ENCODE measurements around the gene NUP214.
"Not testable (repeated sequence)": the region's sequence is repeated elsewhere in the genome, so short reads cannot be mapped to it uniquely, and the experiment has no call there.

Gene NUP214

GRCh38 chr9:131100445-131100844 is 24.9 kb upstream of the NUP214 start:
- no peaks in the 10 kb centered on the region for H3K9me3 Mint-ChIP-seq
- H3K4me1 Mint-ChIP-seq (ENCODE audit: low read depth in 2 of 2): peaks cover 4 to 7% of the 10 kb centered on the region in 2 donors
- ATAC-seq (replicated peaks) (no peak), DNase-seq (no peak)
- no peak overlapping the region for H3K4me3 Mint-ChIP-seq
- H3K27me3 Mint-ChIP-seq: peaks cover 16 to 50% of the 10 kb centered on the region in 2 donors
- H3K36me3 Mint-ChIP-seq (ENCODE audit: insufficient read depth): no peaks in the 10 kb centered on the region
- H3K27ac Mint-ChIP-seq: no peak overlapping the region

DNA sequence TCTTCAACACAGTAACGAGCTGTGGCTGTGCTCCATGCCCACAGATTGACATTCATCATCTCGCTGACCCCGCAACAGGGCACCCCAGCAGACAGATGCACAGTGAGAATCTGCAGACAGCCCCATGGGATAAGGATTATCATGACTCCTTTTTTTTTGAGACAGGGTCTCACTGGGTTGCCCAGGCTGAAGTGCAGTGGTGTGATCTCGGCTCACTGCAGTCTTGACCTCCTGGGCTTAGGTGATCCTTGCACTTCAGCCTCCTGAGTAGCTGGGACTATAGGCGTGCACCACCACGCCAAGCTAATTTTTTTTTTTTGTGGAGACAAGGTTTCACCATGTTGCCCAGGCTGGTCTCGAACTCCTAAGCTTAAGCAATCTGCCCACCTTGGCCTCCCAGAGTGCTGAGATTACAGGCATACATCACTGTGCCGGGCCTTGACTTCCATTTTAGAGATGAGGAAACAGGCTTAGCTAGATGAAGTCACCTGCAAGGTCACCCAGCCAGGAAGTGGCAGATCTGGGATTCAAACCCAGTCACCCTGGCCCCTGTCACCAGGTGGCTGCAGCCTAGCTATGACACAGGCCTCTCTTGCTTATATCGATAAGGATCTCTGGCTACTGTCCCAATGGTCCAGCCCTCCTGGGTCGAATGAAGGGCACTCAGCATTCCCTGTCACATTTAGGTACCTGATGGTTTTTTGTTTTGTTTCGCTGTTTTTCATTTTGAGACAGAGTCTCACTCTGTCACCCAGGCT is 24.0 kb upstream of the NUP214 start:
- ATAC-seq (replicated peaks): no peak
- no peaks in the 10 kb centered on the region for H3K9me3 Mint-ChIP-seq
- DNase-seq: no peak
- peaks cover 0 to 4% of the 10 kb centered on the region in 2 donors for H3K4me1 Mint-ChIP-seq (ENCODE audit: low read depth in 2 of 2)
- peaks cover 14 to 49% of the 10 kb centered on the region in 2 donors for H3K27me3 Mint-ChIP-seq
- no peak overlapping the region for H3K4me3 Mint-ChIP-seq
- H3K27ac Mint-ChIP-seq: no peak overlapping the region
- no peaks in the 10 kb centered on the region for H3K36me3 Mint-ChIP-seq (ENCODE audit: insufficient read depth)

GRCh38 chr9:131103024-131103423 is 22.4 kb upstream of the NUP214 start:
- Mint-ChIP-seq H3K27me3 (peaks cover 7 to 53% of the 10 kb centered on the region in 2 donors), H3K4me1 (ENCODE audit: low read depth in 2 of 2) (peaks cover 0 to 4% of the 10 kb centered on the region in 2 donors), H3K27ac (no peak overlapping the region), H3K4me3 (no peak overlapping the region), H3K36me3 (ENCODE audit: insufficient read depth) (no peaks in the 10 kb centered on the region), H3K9me3 (no peaks in the 10 kb centered on the region)
- DNase-seq (no peak), ATAC-seq (replicated peaks) (no peak)

GRCh38 chr9:131103535-131103934 is 21.9 kb upstream of the NUP214 start:
- H3K27me3 Mint-ChIP-seq: peaks cover 7 to 49% of the 10 kb centered on the region in 2 donors
- no peaks in the 10 kb centered on the region for H3K36me3 Mint-ChIP-seq (ENCODE audit: insufficient read depth)
- H3K27ac Mint-ChIP-seq: no peak overlapping the region
- no peak for ATAC-seq (replicated peaks)
- DNase-seq: no peak
- peaks cover 0 to 4% of the 10 kb centered on the region in 2 donors for H3K4me1 Mint-ChIP-seq (ENCODE audit: low read depth in 2 of 2)
- no peak overlapping the region for H3K4me3 Mint-ChIP-seq
- H3K9me3 Mint-ChIP-seq: no peaks in the 10 kb centered on the region

- H3K27ac Mint-ChIP-seq: no peak overlapping the region
- ATAC-seq (replicated peaks): no peak
- no peak for DNase-seq
- H3K9me3 Mint-ChIP-seq: no peaks in the 10 kb centered on the region
- H3K27me3 Mint-ChIP-seq: peaks cover 11 to 43% of the 10 kb centered on the region in 2 donors
- H3K4me1 Mint-ChIP-seq (ENCODE audit: low read depth in 2 of 2): peaks cover 0 to 4% of the 10 kb centered on the region in 2 donors
- no peak overlapping the region for H3K4me3 Mint-ChIP-seq
- H3K36me3 Mint-ChIP-seq (ENCODE audit: insufficient read depth): no peaks in the 10 kb centered on the region
Measured at GRCh38 chr9:131104016-131104740, 21.2 kb upstream of the NUP214 start.

- ATAC-seq (replicated peaks): no peak
- Mint-ChIP-seq H3K4me3 (no peak overlapping the region), H3K4me1 (ENCODE audit: low read depth in 2 of 2) (no peaks in the 10 kb centered on the region), H3K27ac (no peak overlapping the region), H3K9me3 (no peaks in the 10 kb centered on the region), H3K36me3 (ENCODE audit: insufficient read depth) (no peaks in the 10 kb centered on the region), H3K27me3 (peaks cover 12 to 35% of the 10 kb centered on the region in 2 donors)
- no peak for DNase-seq
Measured at GRCh38 chr9:131105952-131106351, 19.4 kb upstream of the NUP214 start.

DNA sequence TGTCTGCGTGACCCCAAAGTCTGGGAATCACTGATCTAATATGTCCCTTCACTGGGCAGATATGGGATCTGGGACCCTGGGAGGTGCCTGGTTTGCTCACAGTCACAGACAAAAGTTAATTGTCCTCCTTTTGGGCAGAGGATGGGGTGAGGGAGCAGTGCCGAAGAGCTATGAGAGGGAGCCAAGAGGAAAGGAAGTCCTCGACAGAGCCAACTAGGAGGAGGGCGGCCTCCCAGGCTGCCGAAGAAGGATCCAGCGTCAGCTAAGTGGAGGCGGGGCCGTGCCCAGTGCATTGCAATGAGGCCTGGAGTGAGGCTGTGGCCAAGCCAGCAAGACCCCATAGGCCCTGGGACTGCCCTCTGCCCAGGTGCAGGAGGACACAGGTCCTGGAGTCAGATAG is 17.6 kb upstream of the NUP214 start:
- ATAC-seq (replicated peaks) (no peak), DNase-seq (no peak)
- no peak overlapping the region for H3K4me3 Mint-ChIP-seq
- H3K9me3 Mint-ChIP-seq: no peaks in the 10 kb centered on the region
- H3K4me1 Mint-ChIP-seq (ENCODE audit: low read depth in 2 of 2): no peaks in the 10 kb centered on the region
- H3K36me3 Mint-ChIP-seq (ENCODE audit: insufficient read depth): no peaks in the 10 kb centered on the region
- peaks cover 14 to 42% of the 10 kb centered on the region in 2 donors for H3K27me3 Mint-ChIP-seq
- no peak overlapping the region for H3K27ac Mint-ChIP-seq

DNA sequence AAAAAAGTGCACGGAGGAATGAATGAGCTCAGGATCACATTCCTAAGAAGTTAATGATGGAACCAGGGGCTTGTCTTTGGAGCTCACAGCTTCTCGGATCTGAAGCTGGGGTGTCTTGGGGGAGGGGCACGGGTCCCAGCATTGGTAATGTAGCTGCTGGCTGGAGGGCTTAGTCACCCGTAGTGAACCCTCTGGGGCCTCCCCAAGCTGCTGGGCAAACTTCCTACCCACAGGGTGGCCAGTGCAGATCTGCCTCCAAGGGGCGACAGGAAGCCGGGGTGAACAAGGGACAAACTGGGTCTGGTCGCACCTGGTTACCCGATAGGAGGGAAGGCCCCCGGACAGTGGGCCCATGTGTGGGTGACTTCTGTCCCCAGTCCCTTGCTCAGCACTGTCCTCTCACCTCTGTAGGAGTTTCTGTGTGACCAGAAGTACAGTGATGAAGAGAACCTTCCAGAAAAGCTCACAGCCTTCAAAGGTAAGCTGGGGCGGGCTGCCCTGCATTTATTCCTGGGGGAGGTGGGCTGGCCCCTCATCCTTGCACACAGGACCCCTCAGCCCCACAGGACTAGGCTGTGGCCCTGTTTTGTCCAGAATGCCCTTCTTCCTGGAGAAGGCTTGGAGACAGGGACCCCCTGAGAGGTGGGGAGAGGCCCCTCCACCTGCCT is 14.1 kb upstream of the NUP214 start:
- Mint-ChIP-seq H3K4me1 (ENCODE audit: low read depth in 2 of 2) (no peaks in the 10 kb centered on the region), H3K27me3 (peaks cover 12 to 49% of the 10 kb centered on the region in 2 donors), H3K27ac (no peak overlapping the region), H3K9me3 (no peaks in the 10 kb centered on the region), H3K36me3 (ENCODE audit: insufficient read depth) (no peaks in the 10 kb centered on the region), H3K4me3 (no peak overlapping the region)
- no peak for DNase-seq
- ATAC-seq (replicated peaks): no peak

GRCh38 chr9:131111854-131112311 is 13.5 kb upstream of the NUP214 start:
- no peak overlapping the region for H3K27ac Mint-ChIP-seq
- no peak for ATAC-seq (replicated peaks)
- no peak for DNase-seq
- H3K4me1 Mint-ChIP-seq (ENCODE audit: low read depth in 2 of 2): no peaks in the 10 kb centered on the region
- H3K4me3 Mint-ChIP-seq: no peak overlapping the region
- no peaks in the 10 kb centered on the region for H3K9me3 Mint-ChIP-seq
- H3K36me3 Mint-ChIP-seq (ENCODE audit: insufficient read depth): no peaks in the 10 kb centered on the region
- H3K27me3 Mint-ChIP-seq: peaks cover 11 to 47% of the 10 kb centered on the region in 2 donors

GRCh38 chr9:131112374-131113154 is 12.8 kb upstream of the NUP214 start:
- Mint-ChIP-seq H3K9me3 (no peaks in the 10 kb centered on the region), H3K36me3 (ENCODE audit: insufficient read depth) (no peaks in the 10 kb centered on the region), H3K4me1 (ENCODE audit: low read depth in 2 of 2) (no peaks in the 10 kb centered on the region), H3K27ac (no peak overlapping the region), H3K27me3 (peaks cover 11 to 47% of the 10 kb centered on the region in 2 donors), H3K4me3 (no peak overlapping the region)
- DNase-seq (no peak), ATAC-seq (replicated peaks) (no peak)

- Mint-ChIP-seq H3K4me3 (no peak overlapping the region), H3K36me3 (ENCODE audit: insufficient read depth) (no peaks in the 10 kb centered on the region), H3K9me3 (no peaks in the 10 kb centered on the region), H3K4me1 (ENCODE audit: low read depth in 2 of 2) (no peaks in the 10 kb centered on the region), H3K27ac (no peak overlapping the region), H3K27me3 (peaks cover 17 to 52% of the 10 kb centered on the region in 2 donors)
- ATAC-seq (replicated peaks) (no peak), DNase-seq (no peak)
Measured at GRCh38 chr9:131113655-131114054, 11.7 kb upstream of the NUP214 start.

GRCh38 chr9:131114084-131114535 is 11.3 kb upstream of the NUP214 start:
- DNase-seq: no peak
- Mint-ChIP-seq H3K4me1 (ENCODE audit: low read depth in 2 of 2) (no peaks in the 10 kb centered on the region), H3K27ac (no peak overlapping the region), H3K36me3 (ENCODE audit: insufficient read depth) (no peaks in the 10 kb centered on the region), H3K9me3 (no peaks in the 10 kb centered on the region), H3K27me3 (peaks cover 14 to 57% of the 10 kb centered on the region in 2 donors), H3K4me3 (no peak overlapping the region)
- ATAC-seq (replicated peaks): no peak

GRCh38 chr9:131115360-131115742 is 10.0 kb upstream of the NUP214 start:
- Mint-ChIP-seq H3K27me3 (peaks cover 19 to 69% of the 10 kb centered on the region in 2 donors), H3K27ac (peak overlapping the region; percentile 32 to 62)
- H3K9me3 Mint-ChIP-seq; H3K4me1 Mint-ChIP-seq (ENCODE audit: low read depth in 2 of 2); ATAC-seq (replicated peaks); DNase-seq; H3K36me3 Mint-ChIP-seq (ENCODE audit: insufficient read depth); H3K4me3 Mint-ChIP-seq: not testable (repeated sequence)
